Dedifferentiated amniotic fluid mesenchymal stem cell (primary cell): ENCODE measurements around the gene CHMP4B.

Source experiments
- DNase-seq: peaks from one replicate; pipeline ENCODE4 v3.0.0-alpha.2; 2016; ENCODE audit errors: extremely low spot score

The CHMP4B gene

DNA sequence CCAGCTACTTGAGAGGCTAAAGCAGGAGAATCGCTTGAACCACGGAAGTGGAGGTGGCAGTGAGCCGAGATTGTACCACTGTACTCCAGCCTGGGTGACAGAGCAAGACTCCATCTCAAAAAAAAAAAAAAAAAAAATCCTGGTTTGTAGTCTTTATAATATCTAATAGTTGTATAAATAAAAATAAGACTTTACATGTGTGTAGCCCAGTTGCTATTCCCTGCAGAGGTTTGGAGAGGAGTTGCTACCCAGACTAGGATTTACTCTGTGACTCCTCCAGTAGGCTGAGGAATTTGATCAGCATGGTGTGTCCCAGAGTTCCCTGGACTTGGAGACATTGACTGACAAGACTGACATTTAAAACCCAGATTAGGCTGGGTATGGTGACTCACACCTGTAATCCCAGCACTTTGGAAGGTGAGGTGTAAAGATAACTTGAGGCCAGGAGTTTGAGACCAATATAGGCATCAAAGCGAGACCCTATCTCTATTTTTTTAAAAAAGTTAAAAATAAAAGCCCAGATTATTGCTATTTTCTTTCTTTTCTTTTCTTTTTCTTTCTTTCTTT lies 10.2 kb downstream of the CHMP4B start:
- DNase-seq: no peak

DNA sequence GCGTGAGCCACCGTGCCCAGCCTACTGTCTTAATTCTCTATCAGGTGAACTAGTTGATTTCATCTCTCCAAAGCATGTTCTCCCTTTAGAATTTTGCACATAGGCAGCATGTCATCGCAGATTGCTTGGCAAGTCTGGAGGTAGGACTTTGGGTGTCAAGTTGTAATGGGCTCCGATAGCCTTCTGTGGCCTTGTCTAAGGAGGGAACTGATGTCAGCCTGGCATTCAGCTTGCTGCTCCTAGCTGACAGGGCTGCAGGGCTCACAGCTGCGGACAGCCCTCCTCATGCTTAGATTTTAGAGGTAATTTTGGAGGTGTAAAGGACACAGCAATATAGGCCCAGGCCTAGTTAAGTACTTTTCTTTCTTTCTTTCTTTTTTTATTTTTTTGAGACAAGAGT lies 11.3 kb downstream of the CHMP4B start:
- no peak for DNase-seq

DNA sequence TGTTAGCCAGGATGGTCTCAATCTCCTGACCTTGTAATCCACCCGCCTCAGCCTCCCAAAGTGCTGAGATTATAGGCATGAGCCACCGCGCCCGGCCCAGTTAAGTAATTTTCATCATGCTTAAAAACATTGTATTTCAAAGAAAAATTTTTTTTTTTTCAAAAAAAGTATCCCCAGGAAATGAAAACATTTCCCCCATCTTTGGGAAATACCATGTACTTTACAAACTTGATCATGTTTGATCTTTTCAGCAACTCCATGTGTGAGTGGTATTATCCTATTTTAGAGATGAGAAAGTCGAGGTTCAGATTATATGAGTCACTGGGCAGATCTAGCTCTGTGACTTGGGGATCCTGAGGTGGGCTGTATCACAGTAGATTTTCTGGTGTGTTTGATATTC lies 11.8 kb downstream of the CHMP4B start:
- no peak for DNase-seq

- DNase-seq: no peak
Measured at GRCh38 chr20:33824852-33825251, 13.7 kb downstream of the CHMP4B start.

- no peak for DNase-seq
Measured at GRCh38 chr20:33825340-33826269, 14.5 kb downstream of the CHMP4B start.

DNA sequence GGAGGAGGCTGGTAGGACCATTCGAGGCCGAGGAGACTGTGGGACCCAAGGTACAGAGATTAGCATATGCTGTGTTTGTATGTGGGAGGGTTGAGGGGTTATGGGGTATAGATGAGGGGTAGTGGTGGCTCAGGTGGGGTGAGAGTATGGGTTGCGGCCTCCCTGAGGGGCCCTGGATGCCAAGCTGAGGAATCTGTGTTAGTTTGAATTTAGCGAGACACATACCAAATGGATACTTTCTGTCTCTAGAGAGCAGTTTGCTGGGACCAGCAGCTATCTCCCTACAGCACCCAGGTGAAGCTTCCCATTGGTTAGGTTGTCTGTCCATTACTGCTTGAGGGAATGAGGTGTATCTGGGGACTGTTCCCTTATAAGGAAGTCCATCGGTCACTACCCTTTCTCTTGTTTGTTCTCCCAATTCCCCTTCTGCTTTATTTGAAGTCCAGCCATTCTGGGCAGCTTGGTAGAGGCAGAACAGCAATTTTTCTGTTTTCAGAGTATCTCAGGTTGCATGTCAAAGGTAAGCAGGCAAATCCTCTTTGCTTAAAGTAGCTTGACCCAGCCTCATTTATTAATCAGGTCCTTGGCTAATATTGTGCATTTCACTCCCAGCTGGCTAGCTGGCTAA lies 15.2 kb downstream of the CHMP4B start:
- DNase-seq: no peak

GRCh38 chr20:33827109-33827508 lies 16.0 kb downstream of the CHMP4B start:
- no peak for DNase-seq

- DNase-seq: no peak
Measured at GRCh38 chr20:33827634-33828325, 16.6 kb downstream of the CHMP4B start.

DNA sequence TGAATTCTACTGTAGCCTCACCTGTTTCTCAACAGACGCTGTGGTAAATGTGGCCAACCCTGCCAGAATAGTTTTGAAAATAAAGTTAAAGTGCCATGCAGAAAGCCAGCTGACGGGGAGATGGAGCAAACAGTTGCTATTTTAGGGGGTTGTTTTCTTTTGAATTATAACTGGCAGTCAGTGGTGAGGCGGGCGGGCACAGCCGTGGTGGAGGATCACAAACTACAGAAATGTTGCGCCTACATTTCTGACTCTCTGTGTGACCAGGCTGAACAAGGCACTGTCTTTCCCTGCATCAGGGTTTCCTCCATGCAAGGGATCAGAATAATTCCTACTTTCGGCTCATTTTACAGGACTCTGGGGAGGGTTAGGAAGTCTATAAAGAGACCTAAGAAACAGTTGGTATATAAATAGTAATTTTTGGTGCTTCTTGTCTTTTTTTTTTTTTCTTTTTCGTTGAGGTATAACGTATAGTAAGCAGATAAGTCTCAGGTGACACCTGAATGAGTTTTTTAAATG lies 17.2 kb downstream of the CHMP4B start:
- no peak for DNase-seq

GRCh38 chr20:33828967-33829560 lies 17.9 kb downstream of the CHMP4B start:
- no peak for DNase-seq

- no peak for DNase-seq
Measured at GRCh38 chr20:33829636-33830035, 18.5 kb downstream of the CHMP4B start.

GRCh38 chr20:33830371-33830770 lies 19.2 kb downstream of the CHMP4B start:
- no peak for DNase-seq

DNA sequence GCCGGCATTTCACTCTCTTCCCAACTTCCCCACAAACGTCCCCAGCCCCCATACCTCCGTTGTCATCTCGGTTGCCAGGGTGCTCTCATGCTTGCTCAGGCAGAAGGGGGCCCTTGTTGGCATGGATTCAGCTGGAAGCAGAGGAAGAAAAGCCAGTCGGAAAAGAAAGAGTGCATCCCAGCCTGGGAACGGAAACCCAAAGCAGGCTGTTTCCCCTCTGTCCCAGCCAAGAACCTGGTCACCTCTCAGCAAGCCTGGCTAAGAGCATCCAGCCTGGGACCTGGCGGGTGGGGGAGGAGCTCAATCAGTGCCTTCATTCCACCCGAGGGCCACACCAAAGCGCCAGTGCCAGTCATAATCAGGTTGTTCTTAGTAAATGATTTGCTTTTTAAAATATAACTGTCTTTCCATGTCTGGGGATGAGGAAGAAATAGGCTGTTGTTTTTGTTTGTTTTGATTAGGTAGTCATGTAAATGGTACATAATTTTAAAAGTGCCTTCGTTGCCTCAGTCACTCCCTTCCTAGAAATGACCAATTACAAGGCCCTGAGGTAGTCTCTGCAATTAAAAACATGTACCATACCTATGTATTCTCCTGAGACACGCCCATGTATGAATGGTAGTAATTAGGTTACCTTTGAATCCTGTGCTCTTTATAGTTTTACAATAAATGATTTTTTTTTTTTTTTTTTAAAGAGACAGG lies 21.1 kb downstream of the CHMP4B start:
- DNase-seq: no peak

- DNase-seq: no peak
Measured at GRCh38 chr20:33833333-33833732, 22.2 kb downstream of the CHMP4B start.

DNA sequence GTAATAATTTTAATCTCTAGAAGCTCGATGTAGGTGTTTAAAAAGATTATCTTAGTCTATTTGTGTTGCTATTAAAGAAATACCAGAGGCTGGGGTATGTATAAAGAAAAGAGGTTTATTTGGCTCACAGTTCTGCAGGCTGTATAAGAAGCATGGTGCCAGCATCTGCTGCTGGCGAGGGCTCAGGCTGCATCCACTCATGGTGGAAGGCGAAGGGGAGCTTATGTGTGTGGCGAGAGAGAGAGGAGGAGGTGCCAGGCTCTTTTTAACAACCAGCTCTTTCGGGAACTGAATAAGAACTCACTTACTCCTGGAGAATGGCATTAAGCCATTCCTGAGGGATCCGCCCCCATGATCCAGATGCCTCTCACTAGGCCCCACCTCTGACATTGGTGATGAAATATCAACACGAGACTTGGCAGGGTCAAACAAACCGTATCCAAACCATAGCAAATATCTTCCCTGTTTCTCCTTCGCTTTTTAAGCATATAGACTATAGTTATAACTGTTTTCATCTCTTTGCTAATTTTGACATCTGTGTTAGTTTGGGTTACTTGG lies 24.5 kb downstream of the CHMP4B start:
- DNase-seq: no peak

DNA sequence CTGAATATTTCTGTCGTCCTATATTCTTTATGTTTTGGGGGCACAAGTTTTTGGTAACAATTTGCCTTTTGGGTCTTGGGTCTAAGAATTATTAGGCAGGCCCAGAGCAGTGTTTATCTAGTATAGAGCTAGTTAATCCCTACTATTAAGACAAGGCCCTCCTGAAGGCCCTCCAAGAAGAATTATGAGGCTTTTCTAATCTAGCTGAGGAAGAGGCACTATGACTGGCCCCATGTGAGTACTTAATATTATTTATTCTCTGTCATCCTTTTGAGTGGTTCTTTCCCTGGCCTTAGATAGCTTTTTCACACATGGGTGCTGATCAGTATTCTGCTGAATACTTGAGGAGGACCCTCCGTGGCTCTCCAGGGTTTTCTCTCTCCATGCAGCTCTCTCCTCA lies 25.1 kb downstream of the CHMP4B start:
- DNase-seq: no peak

- DNase-seq: no peak
Measured at GRCh38 chr20:33837096-33837830, 26.1 kb downstream of the CHMP4B start.

DNA sequence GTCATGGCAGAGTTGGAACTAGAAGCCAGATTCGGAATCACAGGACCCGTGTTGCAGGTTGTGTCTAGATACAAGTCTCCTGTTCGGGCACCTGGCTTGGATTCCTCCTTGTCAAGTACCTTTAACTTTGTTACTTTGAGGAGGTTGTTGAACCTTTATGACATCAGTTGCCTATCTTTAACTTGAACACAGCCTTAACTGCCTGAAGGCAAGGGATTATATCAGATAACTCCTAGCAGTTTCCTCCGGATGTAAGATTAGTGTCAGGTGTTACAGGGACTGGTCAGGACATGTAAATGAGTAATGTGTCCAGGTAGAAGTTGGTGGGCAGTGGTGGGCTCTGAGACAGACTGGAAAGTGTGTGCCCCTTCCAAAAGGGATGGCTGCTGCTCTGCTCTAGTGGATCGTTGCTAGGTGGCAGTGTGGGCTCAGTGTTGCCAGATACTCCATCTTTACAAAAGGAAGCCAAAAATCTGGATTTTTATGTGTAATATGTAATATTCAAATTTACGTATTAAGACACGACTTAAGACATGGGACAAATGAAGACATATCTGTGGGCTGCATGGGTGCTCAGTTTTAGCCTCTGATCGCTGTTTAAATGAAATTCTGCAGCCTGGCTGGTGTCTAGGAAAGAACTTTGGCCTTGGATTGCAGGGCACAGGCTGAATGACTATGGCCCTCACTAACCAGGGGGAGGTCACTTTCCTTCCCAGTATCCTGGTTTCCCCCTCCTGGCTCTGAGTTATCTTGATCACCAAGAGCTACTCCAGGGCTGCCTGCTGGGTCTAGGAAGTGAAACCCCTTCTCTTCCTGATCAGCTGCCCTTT lies 27.1 kb downstream of the CHMP4B start:
- DNase-seq: no peak

GRCh38 chr20:33839591-33839990 lies 28.4 kb downstream of the CHMP4B start:
- DNase-seq: no peak
